OCI-LY7 (cell line): ENCODE results near the gene IGSF11.

Source experiments
- EZH2phosphoT487 ChIP-seq: fragments of 200-600 bp; sonication (generic); IDR thresholded peaks from 2 replicates; pipeline ENCODE4 v1.6.1; 2018; ENCODE audit warnings: low read depth, borderline replicate concordance, mild to moderate bottlenecking, mixed run types, antibody characterized with exemption, low read length, moderate library complexity, mixed read lengths
- TF ChIP-seq, protein P1 (sequence below): fragments of 200-600 bp; sonication (generic); conservative IDR thresholded peaks from 2 replicates; pipeline ENCODE4 v1.5.1; 2014; ENCODE audit warnings: mild to moderate bottlenecking, antibody characterized with exemption, low read length, moderate library complexity, mixed read lengths

DNA sequence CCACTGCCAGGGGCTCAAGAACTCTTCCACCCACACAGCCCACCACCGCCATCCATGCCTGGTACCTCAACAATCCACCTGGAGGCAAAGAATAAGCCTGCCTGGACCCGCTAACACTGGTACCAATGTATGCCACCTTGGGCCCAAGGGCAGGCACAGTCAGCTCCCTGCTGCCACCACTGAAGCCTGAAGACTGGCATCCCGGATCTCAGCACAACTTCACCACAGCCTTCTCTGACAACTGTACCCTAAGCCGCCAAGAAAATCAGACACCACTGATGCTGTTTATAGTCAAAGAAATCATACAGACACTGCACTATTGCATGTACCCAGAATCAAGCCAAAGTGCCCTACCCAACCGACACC is 56.3 kb downstream of the IGSF11 start:
- TF ChIP-seq, protein P1, sequence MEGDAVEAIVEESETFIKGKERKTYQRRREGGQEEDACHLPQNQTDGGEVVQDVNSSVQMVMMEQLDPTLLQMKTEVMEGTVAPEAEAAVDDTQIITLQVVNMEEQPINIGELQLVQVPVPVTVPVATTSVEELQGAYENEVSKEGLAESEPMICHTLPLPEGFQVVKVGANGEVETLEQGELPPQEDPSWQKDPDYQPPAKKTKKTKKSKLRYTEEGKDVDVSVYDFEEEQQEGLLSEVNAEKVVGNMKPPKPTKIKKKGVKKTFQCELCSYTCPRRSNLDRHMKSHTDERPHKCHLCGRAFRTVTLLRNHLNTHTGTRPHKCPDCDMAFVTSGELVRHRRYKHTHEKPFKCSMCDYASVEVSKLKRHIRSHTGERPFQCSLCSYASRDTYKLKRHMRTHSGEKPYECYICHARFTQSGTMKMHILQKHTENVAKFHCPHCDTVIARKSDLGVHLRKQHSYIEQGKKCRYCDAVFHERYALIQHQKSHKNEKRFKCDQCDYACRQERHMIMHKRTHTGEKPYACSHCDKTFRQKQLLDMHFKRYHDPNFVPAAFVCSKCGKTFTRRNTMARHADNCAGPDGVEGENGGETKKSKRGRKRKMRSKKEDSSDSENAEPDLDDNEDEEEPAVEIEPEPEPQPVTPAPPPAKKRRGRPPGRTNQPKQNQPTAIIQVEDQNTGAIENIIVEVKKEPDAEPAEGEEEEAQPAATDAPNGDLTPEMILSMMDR = no peak
- no peak for TF ChIP-seq EZH2phosphoT487
